Endothelial cell of hepatic sinusoid (primary cell): Measurements from ENCODE around the gene STX16.

Source experiments
- in situ Hi-C: cut with HindIII; loops from 2 replicates; pipeline ENCODE4 v1.10.0; 2017; ENCODE audit warnings: low sequenced_read_pairs

Gene STX16

DNA sequence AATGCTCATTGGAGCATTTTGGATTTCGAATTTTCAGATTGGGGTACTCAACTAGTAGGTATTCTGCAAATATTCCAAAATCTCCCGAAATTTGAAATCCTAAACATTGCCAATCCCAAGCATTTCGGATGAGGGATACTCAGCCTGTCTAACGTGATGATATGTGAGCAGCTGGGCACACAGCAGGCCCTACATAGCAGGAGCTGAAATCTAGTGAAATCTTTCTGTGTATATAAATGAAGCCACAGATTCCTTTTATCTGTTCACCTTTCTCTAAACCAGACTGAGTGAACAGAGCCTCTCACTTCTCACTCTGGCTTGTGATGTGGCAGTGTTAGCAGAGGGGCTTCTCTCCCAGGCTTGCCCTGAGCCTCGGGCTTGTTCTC lies 17.8 kb downstream of the STX16 start:
- in situ Hi-C loops: loop anchor here (25.0 kb wide), 1 partner anchor 432 kb away; the partner anchor contains the start of gene ANKRD60

GRCh38 chr20:58669287-58670006 lies 18.4 kb downstream of the STX16 start:
- in situ Hi-C loops: loop anchor here (25.0 kb wide), 1 partner anchor 432 kb away; the partner anchor contains the start of gene ANKRD60

DNA sequence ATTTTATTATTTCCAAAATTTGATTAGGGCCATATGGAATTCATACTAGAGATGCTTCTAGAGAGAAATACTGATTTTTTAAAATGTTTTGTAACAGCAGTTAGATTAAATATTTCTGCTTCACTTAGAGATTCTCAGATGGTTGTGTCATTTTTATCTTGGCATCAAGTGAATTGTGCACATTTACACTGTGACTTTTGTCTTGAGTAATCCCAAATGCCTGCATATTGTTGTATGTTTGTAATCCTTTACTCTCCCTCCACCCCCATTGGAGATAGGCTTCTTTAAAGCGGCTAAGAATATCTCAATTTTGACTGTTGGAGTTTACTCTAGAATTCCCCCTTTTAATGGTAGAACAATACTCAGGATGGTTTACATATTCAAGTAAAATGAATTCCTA lies 19.0 kb downstream of the STX16 start:
- in situ Hi-C loops: loop anchor here (25.0 kb wide), 1 partner anchor 433 kb away; the partner anchor contains the start of gene ANKRD60

GRCh38 chr20:58670659-58671058 lies 19.6 kb downstream of the STX16 start:
- in situ Hi-C loops: loop anchor here (25.0 kb wide), 1 partner anchor 433 kb away; the partner anchor contains the start of gene ANKRD60

DNA sequence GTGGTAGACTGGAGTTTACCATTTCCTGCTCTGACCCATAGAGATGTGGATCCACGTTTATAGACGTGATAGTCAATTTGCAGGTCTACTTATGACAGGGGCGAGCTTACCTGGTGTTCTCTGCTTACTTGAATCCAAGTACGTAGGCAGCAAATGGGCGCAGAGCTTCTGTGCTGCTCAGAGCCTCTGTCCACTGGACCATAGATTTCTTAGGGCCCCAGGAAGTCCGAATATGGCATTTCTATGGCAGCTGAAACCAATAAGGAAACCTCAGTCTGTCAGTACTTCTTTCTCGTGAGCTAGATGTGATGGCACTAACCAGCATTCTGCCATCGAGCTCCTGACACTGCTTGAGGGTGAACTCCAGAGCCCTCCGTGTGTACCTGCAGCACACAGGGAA lies 22.0 kb downstream of the STX16 start:
- in situ Hi-C loops: loop anchor here (25.0 kb wide), 1 partner anchor 436 kb away; the partner anchor contains the start of gene ANKRD60

- in situ Hi-C loops: no loop called here
These were observed 24.1 kb downstream of the STX16 start for GRCh38 chr20:58675146-58675584.

GRCh38 chr20:58675641-58676040 lies 24.6 kb downstream of the STX16 start:
- in situ Hi-C loops: no loop called here

DNA sequence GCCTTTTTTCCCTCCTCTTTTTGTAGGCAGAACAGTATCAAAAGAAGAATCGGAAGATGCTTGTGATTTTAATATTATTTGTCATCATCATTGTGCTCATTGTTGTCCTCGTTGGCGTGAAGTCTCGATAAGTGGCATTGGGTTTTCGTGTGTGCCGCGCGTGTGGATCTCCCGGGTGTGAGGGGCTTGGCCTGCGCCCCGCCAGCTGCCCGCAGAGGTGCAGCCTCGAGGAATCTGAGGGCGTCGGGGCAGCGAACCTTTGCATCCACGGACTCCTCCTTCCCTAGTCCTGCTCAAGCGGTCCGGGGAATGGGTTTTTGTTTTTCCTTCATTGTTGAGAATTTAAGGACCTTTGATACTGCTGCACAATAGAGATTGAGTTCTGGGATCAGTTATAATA lies 25.1 kb downstream of the STX16 start:
- in situ Hi-C loops: no loop called here

DNA sequence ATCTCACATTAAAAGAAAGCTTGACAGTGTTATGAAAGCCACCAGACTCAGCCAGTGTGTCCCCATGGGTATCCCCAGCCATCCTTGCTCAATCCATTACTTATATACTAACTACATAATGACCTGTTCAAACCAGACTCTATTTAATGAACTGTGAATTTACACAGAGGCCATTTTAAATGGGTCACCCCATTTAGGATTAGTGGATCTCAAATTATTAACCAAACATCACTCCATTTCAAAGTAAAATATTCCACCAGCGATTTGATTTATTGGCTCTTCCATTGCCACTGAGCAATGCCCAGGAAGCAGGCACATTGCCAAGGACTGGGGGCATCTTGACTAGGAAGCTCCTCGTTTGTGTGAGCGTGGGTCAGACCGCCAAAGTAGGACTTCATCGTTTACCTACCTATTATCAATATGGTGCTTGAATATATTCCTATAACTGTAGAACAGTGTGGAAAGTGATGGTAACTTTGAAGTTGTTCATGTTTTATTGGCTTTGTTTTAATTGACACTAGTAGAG lies 26.1 kb downstream of the STX16 start:
- in situ Hi-C loops: no loop called here

- in situ Hi-C loops: no loop called here
These were observed 26.7 kb downstream of the STX16 start for GRCh38 chr20:58677808-58678207.

GRCh38 chr20:58678806-58679205 lies 27.7 kb downstream of the STX16 start:
- in situ Hi-C loops: no loop called here

- in situ Hi-C loops: no loop called here
These were observed 31.8 kb downstream of the STX16 start for GRCh38 chr20:58682656-58683531.

GRCh38 chr20:58684291-58684690 lies 33.2 kb downstream of the STX16 start:
- in situ Hi-C loops: no loop called here

DNA sequence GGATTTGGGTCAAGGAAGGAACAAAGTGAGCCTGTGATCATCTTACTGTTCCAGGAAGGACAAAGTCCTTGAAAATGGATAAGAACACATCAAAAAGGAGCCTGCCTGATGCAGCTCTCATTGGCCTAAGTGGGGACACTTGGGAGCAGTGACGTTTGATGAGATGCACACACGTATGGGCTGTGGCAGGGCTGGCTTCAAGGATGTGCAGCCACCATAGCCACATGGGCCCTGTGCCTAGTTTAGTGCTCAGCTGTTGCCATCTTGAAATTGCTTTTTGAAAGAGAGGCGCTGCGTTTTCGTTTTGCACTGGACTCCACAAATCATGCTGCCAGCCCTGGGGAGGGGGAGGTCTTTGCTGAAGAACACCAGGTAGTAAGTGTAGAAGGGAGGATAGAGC lies 34.9 kb downstream of the STX16 start:
- in situ Hi-C loops: no loop called here

GRCh38 chr20:58688414-58688813 lies 37.3 kb downstream of the STX16 start:
- in situ Hi-C loops: no loop called here

DNA sequence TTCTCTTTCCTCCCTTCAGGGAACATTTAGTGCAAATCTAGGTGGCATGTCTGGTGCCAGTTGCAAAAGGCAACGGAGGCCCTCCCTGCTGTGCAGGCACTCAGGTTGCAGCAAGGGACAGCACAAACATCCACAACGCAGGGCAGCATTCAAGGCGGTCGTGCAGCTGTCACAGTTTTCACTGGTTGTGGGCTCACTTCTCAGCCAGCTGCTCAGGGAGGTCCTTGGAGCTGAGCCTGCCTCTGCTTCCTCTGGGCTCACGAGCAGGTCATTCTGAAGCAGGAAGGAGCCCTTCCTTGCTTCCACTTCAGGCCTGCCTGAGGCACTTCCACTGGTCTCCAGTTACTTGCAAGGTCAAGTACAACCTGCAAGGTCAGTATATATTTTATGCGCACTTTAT lies 37.8 kb downstream of the STX16 start:
- in situ Hi-C loops: no loop called here

- in situ Hi-C loops: no loop called here
These were observed 39.5 kb downstream of the STX16 start for GRCh38 chr20:58690396-58691135.

DNA sequence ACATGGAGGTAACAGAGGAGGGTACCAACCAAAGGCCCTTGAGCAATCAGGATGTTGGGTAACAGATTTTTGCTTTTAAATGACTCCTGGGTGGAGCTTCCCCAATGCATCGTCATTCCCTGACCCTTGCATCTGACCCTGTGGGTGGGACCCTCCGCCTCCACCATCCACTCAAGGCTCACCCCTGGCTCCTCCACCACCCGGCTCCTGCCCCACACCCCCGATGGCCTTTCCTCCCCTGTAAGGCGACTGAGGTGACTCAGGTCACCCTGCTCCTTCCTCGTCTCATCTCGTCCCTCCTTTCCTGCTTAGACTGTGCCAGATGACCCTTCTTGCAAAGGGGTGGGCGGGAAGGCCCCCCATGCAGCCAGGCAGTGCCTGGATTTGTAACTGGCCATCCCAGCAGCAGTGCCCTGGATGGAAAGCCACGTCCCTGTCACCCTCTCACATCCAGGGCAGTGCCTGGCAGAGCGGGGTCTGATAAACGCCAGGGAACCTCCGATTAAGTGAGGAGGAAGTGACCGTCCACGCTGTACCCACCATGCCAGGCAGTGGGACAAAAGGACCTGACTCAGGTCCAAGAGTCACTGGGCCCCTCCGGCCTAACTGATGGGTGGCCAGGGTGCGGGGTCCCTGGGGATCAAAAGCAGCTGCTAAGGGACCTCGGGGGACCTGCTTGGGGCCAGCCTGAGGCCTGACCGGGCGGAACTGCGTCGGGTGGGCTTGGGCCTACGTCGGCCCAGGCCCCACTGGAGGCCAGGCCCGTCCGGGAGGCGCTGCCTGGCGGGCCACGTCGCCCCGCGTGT lies 40.9 kb downstream of the STX16 start:
- in situ Hi-C loops: no loop called here

GRCh38 chr20:58692579-58693225 lies 41.6 kb downstream of the STX16 start, which contains the start of gene NPEPL1:
TSS of gene NPEPL1 (plus strand) at chr20:58692800. CDS start at chr20:58692901, 101 bp downstream.
- in situ Hi-C loops: no loop called here
